ENCODE measurements around the gene TMED3. TPM values are rescaled to one million over a fixed set of nuclear protein-coding genes. Genes with fewer than 3 reads are reported as not detected.

The TMED3 gene
- 57.8 and 101 TPM in 2 replicates for total RNA-seq (2011; cell fraction: chromatin; rRNA removed; ENCODE audit: low replicate concordance)
- total RNA-seq (2011; cell fraction: nucleolus; rRNA removed): 176 and 180 TPM in 2 replicates
- total RNA-seq (2011; cell fraction: nucleoplasm; rRNA removed): 145 and 176 TPM in 2 replicates
- total RNA-seq (2014; rRNA removed) (65.0 and 81.7 TPM in 2 replicates), total RNA-seq (2014; rRNA removed; fragmentation: Illumina TruSeq; extraction: Trizol) (39.1 and 41.2 TPM in 2 replicates), total RNA-seq (2015; rRNA removed; fragmentation: Illumina TruSeq; extraction: Trizol) (52.1 and 52.3 TPM in 2 replicates), total RNA-seq (2021) (51.4 and 52.9 TPM in 2 replicates), polyA plus RNA-seq (2011; rRNA removed) (89.6 and 93.6 TPM in 2 replicates), polyA plus RNA-seq (2014; fragmentation: Illumina TruSeq; extraction: Trizol) (43.2 and 46.0 TPM in 2 replicates), polyA plus RNA-seq (2014; fragmentation: Nextera tagmentation; extraction: Ambion mirVana) (10 to 100 TPM in 1 of 2 experiments, 1 to 10 TPM in 1; 6.1 to 12.5 TPM), polyA plus RNA-seq (2014; rRNA removed) (65.9 and 68.3 TPM in 2 replicates), polyA minus RNA-seq (2011; rRNA and poly(A)+ RNA removed) (56.1 and 68.1 TPM in 2 replicates), Bru-seq, nascent RNA (percentile 61 among the genes with signal in this experiment), BruChase-seq, experiment 1, labeled RNA remaining after a 2-hour chase (percentile 58 among the genes with signal in this experiment), BruChase-seq, experiment 2, labeled RNA remaining after a 6-hour chase (percentile 60 among the genes with signal in this experiment)
- polyA plus RNA-seq (2011; cell fraction: cytosol; rRNA removed): 131 and 147 TPM in 2 replicates
- polyA plus RNA-seq (2011; cell fraction: nucleus; rRNA removed): 62.7 and 65.8 TPM in 2 replicates
- polyA plus RNA-seq (2012): 41.0 and 89.5 TPM in 2 replicates
- 35.5 and 37.0 TPM in 2 replicates for polyA minus RNA-seq (2011; cell fraction: cytosol; rRNA and poly(A)+ RNA removed)
- 37.3 and 49.7 TPM in 2 replicates for polyA minus RNA-seq (2011; cell fraction: nucleus; rRNA and poly(A)+ RNA removed)
- long read RNA-seq, experiment 1, transcript TMED3-204 (4 exons, 1,483 nt): minor isoform, 6 of 150 reads
- long read RNA-seq, experiment 1, transcript TMED3-201 (3 exons, 1,475 nt): major isoform, 115 of 150 reads
- long read RNA-seq, experiment 1, partial matches to known transcripts: 4 of 150 reads
- long read RNA-seq, experiment 1, other reads (novel, unspliced or antisense): 25 of 150 reads
- long read RNA-seq, experiment 2, transcript TMED3-201 (3 exons, 1,475 nt): major isoform, 80 of 88 reads
- long read RNA-seq, experiment 2, partial matches to known transcripts: 1 of 88 reads
- long read RNA-seq, experiment 2, other reads (novel, unspliced or antisense): 5 of 88 reads
- long read RNA-seq, experiment 3, transcript TMED3-204 (4 exons, 1,483 nt): minor isoform, 5 of 125 reads
- long read RNA-seq, experiment 3, transcript TMED3-201 (3 exons, 1,475 nt): major isoform, 116 of 125 reads
- long read RNA-seq, experiment 3, partial matches to known transcripts: 3 of 125 reads
- long read RNA-seq, experiment 3, other reads (novel, unspliced or antisense): 1 of 125 reads

DNA sequence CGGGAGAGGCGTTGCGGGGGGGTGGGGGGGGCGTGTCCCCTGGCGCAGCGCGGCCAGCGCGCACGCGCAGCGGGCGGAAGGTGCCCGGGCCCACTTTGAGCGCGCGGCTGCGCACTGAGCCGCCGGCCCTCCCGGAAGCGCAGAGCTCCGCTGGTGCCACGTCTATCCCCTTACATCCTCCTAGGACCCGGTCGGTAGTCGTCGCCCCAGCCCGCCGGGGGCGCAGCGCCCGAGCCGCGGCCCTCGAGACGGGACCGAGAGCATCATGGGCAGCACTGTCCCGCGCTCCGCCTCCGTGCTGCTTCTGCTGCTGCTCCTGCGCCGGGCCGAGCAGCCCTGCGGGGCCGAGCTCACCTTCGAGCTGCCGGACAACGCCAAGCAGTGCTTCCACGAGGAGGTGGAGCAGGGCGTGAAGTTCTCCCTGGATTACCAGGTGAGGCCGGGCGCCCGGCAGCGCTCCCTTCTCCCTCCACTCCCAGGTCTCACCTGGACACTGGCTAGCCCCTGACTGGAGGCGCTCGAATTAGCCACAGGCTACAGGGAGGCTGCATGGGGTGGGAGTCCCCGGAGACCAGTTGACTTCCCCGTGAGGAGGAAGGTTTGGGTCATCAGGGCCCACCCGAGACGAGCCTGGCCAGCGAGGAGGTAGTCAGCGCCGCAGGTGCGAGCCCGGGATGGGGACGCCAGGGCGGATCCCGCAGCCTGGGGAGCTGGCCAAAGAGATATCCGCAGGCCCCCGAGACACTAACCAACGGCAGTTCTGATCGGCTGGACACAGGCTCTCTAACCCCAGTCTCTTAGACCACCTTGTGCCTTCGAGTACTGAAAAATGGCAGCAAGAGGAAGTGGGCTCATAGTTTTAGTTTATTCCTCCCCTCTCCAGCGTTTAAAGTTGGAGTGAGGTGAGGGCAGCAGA, at the start of gene TMED3:
Gene TMED3 (plus strand): TSS at position 128 of the 916 bp plus-strand sequence. CDS start 138 bp downstream, at position 266.
- intact Hi-C loops (cut with micrococcal nuclease) (no loop called here), in situ Hi-C loops (cut with MboI) (no loop called here)
- Histone ChIP-seq H3K4me2 (ENCODE audit: insufficient read depth, low read length) (peak within 1 kb of the TSS; percentile 87), H3K4me1 (replicated peaks in 1 of 2; ENCODE audit: control insufficient read depth in 2 of 2, insufficient read depth in 2 of 2, low read length in 2 of 2) (peaks cover 9 to 10% of the 10 kb centered on the region in 2 experiments; a peak in 4 of 5 replicates), H3K9me1 (ENCODE audit: control insufficient read depth, insufficient read depth, low read length) (no peaks in the 10 kb centered on the region), H3K36me3 (ENCODE audit: control insufficient read depth, insufficient read depth, low read length) (peaks cover 34% of the 10 kb centered on the region), H2AFZ (ENCODE audit: low read depth, low read length) (peak within 1 kb of the TSS; percentile 96), H3K79me2 (ENCODE audit: control insufficient read depth, insufficient read depth, low read length) (peaks cover 27% of the 10 kb centered on the region), H4K20me1 (replicated peaks; ENCODE audit: control insufficient read depth, insufficient read depth, low read length) (no peaks in the 10 kb centered on the region), H3K4me3 (peak within 1 kb of the TSS; percentile 93), H3K9ac (ENCODE audit: insufficient read depth in 1 of 2, low read depth in 2 of 2, low read length in 2 of 2) (peak within 1 kb of the TSS; percentile 91 to 97), H3K9me3 (replicated peaks; ENCODE audit: control insufficient read depth, insufficient read depth, low read depth, low read length) (no peaks in the 10 kb centered on the region), H3K27ac (ENCODE audit: extremely low read depth, low read depth, low read length) (peak within 1 kb of the TSS; percentile 71), H3K27me3 (ENCODE audit: control insufficient read depth in 2 of 2, insufficient read depth in 2 of 2, low read length in 2 of 2) (peaks cover 0 to 5% of the 10 kb centered on the region in 2 experiments; a peak in 2 of 5 replicates)
- FAIRE-seq: peak; percentile 46
- 0% methylated on average over 50 of the region's 76 CpGs for WGBS (ENCODE audit: insufficient coverage, low coverage, missing lambda C conversion rate)
- POLR2A ChIA-PET: interaction anchor here (0.6 to 2.2 kb wide), 6 partner anchors 10 to 1406 kb away, joined by 3 to 11 read pairs (median 3); no protein-coding TSS in a partner anchor
- no TSS peak for BruUV-seq (replicated peaks)
- CTCF ChIA-PET (ENCODE audit: low intra/inter-chr PET ratio): no interaction called here
- DNase-seq (ENCODE audit: extremely low read depth in 1 of 4, low spot score in 3 of 4): peak; percentile 91 to 98 (median 98)
- ATAC-seq: peak; percentile 97
- TF ChIP-seq ATF7 (IDR thresholded peaks at IDR 0.05) (no peak), YY1 (IDR thresholded peaks at IDR 0.05; ENCODE audit: borderline replicate concordance in 1 of 3, control insufficient read depth in 1 of 3, extremely low read depth in 1 of 3, insufficient read depth in 3 of 3, insufficient read length in 1 of 3, insufficient replicate concordance in 2 of 3, low read depth in 1 of 3, low read length in 2 of 3) (peak in 1 of 3 experiments; percentile 25), ZBTB1 (CRISPR knock-in tag; IDR thresholded peaks at IDR 0.05; ENCODE audit: borderline replicate concordance, low read depth) (no peak), ELF4 (CRISPR knock-in tag; IDR thresholded peaks at IDR 0.05) (no peak), ZNF764 (CRISPR knock-in tag; IDR thresholded peaks at IDR 0.05; ENCODE audit: low read depth) (no peak), ZNF239 (CRISPR knock-in tag; IDR thresholded peaks at IDR 0.05) (no peak), ARID2 (IDR thresholded peaks at IDR 0.05) (no peak), NELFE (IDR thresholded peaks at IDR 0.05; ENCODE audit: insufficient read depth, insufficient read length) (no peak), TAF7 (tag; IDR thresholded peaks at IDR 0.05) (no peak), PTBP1 (IDR thresholded peaks at IDR 0.05; ENCODE audit: low read depth, low read length) (no peak), BHLHE40 (IDR thresholded peaks at IDR 0.05; ENCODE audit: low read length) (no peak; the same call in 1 of the 2 replicates), PHF8 (IDR thresholded peaks at IDR 0.05; ENCODE audit: borderline replicate concordance, low read length) (peak; percentile 93; the same call in 1 of the 2 replicates), SRF (CRISPR knock-in tag; IDR thresholded peaks at IDR 0.05) (0 out of 4 replicates have a peak, but pooled peaks of 1 of the 2 experiments have one; percentile 8), ZNF282 (CRISPR knock-in tag; IDR thresholded peaks at IDR 0.05) (no peak), MAFK (IDR thresholded peaks at IDR 0.05; ENCODE audit: low read length) (no peak)
